ENCODE measurements around the gene OR52D1.

DNA sequence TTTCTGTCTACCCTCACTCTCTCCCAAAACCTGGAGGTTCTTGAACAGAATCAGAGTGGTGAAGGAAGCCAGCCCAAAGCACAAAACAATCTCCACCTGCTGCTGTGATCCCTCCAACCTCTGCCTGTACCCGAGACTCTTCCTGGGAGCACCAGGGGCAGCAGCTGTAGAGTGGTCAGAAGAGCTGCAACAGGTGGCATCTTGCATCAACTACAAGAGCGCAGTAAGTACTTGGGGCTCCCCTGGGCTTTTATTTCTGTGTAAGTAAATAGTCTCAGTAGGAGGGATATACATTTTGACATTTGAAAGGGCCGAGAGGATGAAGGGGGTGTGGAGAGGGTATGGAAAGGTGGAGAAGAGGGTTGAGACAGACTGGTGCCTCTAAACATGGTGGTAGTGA lies 36.3 kb downstream of the OR52D1 start:
- TF ChIP-seq CTCF (IDR thresholded peaks at IDR 0.05), result no peak
- no peak for TF ChIP-seq POLR2A (IDR thresholded peaks at IDR 0.05)
